ENCODE data around the gene MISFA.
"Not testable (repeated sequence)": the region's sequence is repeated elsewhere in the genome, so short reads cannot be mapped to it uniquely, and the experiment has no call there.

The MISFA gene

DNA sequence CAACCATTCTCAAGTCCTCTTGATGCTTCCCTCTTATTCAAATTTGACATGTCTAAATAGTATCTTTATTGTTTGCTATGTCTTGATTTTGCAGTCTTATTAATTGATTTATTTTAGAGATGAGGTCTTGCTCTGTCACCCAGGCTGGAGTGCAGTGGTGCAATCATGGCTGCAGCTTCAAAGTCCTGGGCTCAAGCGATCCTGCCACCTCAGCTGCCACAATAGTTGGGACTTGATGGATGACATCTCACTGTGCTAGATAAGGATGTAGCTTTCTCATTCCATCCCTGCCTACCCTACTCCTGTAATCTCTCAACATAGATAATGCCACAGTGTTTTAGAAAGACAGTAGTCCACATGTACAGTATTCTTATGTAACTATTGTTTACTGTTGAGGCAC, 42.1 kb downstream of the MISFA start:
- FAIRE-seq (no peak), DNase-seq (ENCODE audit: insufficient read length, low spot score) (no peak)
- no peak for TF ChIP-seq CTCF (IDR thresholded peaks at IDR 0.05; ENCODE audit: insufficient read depth, missing control alignments)

- DNase-seq (ENCODE audit: insufficient read length, low spot score): not testable (repeated sequence)
Observed at GRCh38 chr11:18643034-18643433, 43.4 kb downstream of the MISFA start.

GRCh38 chr11:18650353-18650752, 50.8 kb downstream of the MISFA start:
- TF ChIP-seq CTCF (IDR thresholded peaks at IDR 0.05; ENCODE audit: insufficient read depth, missing control alignments): no peak
- no peak for DNase-seq (ENCODE audit: insufficient read length, low spot score)
- no peak for FAIRE-seq

More at GRCh38 chr11:18643034-18643433, 43.4 kb downstream of the MISFA start:
- FAIRE-seq: not testable (repeated sequence)

GRCh38 chr11:18650859-18651557, 51.4 kb downstream of the MISFA start:
- peak; percentile 91 for TF ChIP-seq CTCF (IDR thresholded peaks at IDR 0.05; ENCODE audit: insufficient read depth, missing control alignments)
- FAIRE-seq: no peak
- no peak for DNase-seq (ENCODE audit: insufficient read length, low spot score)
